GM12891 (cell line): ENCODE results near the gene MERTK.

Experiments used
- DNase-seq: peaks from one replicate; pipeline ENCODE4 v3.0.0; 2011; ENCODE audit warnings: low spot score; ENCODE audit not compliant: insufficient read length
- FAIRE-seq: peaks from 2 replicates; lab custom pipeline; 2011; peaks lifted over from hg19 to GRCh38; lab: Jason Lieb, UNC
- PAX5 ChIP-seq: IDR thresholded peaks from 2 replicates; pipeline ENCODE4 v1.6.1; 2011; ENCODE audit warnings: low read length, moderate library complexity, mild to moderate bottlenecking; ENCODE audit not compliant: insufficient read depth, severe bottlenecking
- POLR2A ChIP-seq: IDR thresholded peaks from 2 replicates; pipeline ENCODE4 v1.6.1; 2011; ENCODE audit warnings: low read depth, low read length, control low read depth
- POLR2AphosphoS5 ChIP-seq: IDR thresholded peaks from 2 replicates; pipeline ENCODE4 v1.6.1; 2011; ENCODE audit warnings: low read depth, low read length, control low read depth
- POU2F2 ChIP-seq: IDR thresholded peaks from 2 replicates; pipeline ENCODE4 v1.6.1; 2011; ENCODE audit warnings: low read depth, mild to moderate bottlenecking, control low read depth, low read length, moderate library complexity
- SPI1 ChIP-seq: IDR thresholded peaks from 2 replicates; pipeline ENCODE4 v1.6.1; 2011; ENCODE audit warnings: low read depth, low read length, control low read depth
- TAF1 ChIP-seq: IDR thresholded peaks from 2 replicates; pipeline ENCODE4 v1.6.1; 2011; ENCODE audit warnings: low read depth, low read length, control low read depth

The MERTK gene

DNA sequence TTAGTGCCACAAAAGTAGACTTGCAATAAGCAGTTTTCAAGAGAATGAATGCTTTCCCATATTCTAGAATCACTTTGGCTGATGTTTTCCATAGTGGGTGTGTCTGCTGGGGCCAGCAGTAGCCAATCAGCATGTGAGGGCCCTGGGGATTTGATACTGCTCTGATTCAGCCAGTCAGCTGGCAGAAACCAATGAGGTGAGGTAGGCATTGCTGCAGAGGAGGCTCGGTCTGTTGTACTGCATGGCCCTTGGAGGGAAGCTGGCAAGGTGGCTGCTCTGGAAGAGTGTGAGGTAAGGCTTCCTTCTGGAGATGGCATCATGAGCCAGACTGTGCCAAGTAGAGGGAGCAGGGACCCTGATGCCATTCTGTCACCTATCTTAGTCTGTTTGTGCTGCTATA, 179.4 kb downstream of the MERTK start:
- DNase-seq (no peak), FAIRE-seq (no peak)
- TF ChIP-seq POLR2AphosphoS5 (no peak), SPI1 (no peak), TAF1 (no peak), POLR2A (no peak), POU2F2 (no peak), PAX5 (no peak)
